A172 (cell line): ENCODE results near the gene EHBP1. TPM values are rescaled to one million over a fixed set of nuclear protein-coding genes. Genes with fewer than 3 reads are reported as not detected.

ENCODE experiments used
- DNase-seq: peaks from one replicate; pipeline ENCODE4 v3.0.0-alpha.2; 2015; ENCODE audit warnings: low spot score
- total RNA-seq: library from RNA; depleted of rRNA; stranded (reverse); fragments of >200 nt; shearing (Covaris generic); gene quantifications from 2 replicates; pipeline ENCODE4 v1.2.3, GENCODE V29; 2014; rRNA removed

The EHBP1 gene
- 40.5 and 47.2 TPM in 2 replicates for total RNA-seq

GRCh38 chr2:62705007-62705829, at the start of gene EHBP1:
Gene EHBP1, plus strand, starts transcription at chr2:62705713. Its CDS starts 1,479 bp downstream, at chr2:62707192.
- DNase-seq: peak; percentile 100

- no peak for DNase-seq
Observed at GRCh38 chr2:62657783-62658182, 47.7 kb upstream of the EHBP1 start.

GRCh38 chr2:62658891-62659290, 46.6 kb upstream of the EHBP1 start:
- DNase-seq: no peak

- no peak for DNase-seq
Observed at GRCh38 chr2:62660087-62660486, 45.4 kb upstream of the EHBP1 start.

GRCh38 chr2:62660582-62661262, 44.8 kb upstream of the EHBP1 start:
- DNase-seq: peak; percentile 50

GRCh38 chr2:62661263-62661635, 44.3 kb upstream of the EHBP1 start:
- DNase-seq: no peak

GRCh38 chr2:62662131-62662530, 43.4 kb upstream of the EHBP1 start:
- no peak for DNase-seq

- no peak for DNase-seq
Observed at GRCh38 chr2:62662554-62662953, 43.0 kb upstream of the EHBP1 start.

- DNase-seq: no peak
Observed at GRCh38 chr2:62663411-62663810, 42.1 kb upstream of the EHBP1 start.

- DNase-seq: no peak
Observed at GRCh38 chr2:62663920-62664795, 41.4 kb upstream of the EHBP1 start.

- no peak for DNase-seq
Observed at GRCh38 chr2:62665446-62665845, 40.1 kb upstream of the EHBP1 start.

GRCh38 chr2:62669180-62669579, 36.3 kb upstream of the EHBP1 start:
- DNase-seq: no peak

- DNase-seq: peak; percentile 81
Observed at GRCh38 chr2:62672601-62673000, 32.9 kb upstream of the EHBP1 start.

- no peak for DNase-seq
Observed at GRCh38 chr2:62675062-62675461, 30.5 kb upstream of the EHBP1 start.

- DNase-seq: no peak
Observed at GRCh38 chr2:62685256-62685655, 20.3 kb upstream of the EHBP1 start.

- DNase-seq: no peak
Observed at GRCh38 chr2:62686012-62686685, 19.4 kb upstream of the EHBP1 start.

- DNase-seq: peak; percentile 19
Observed at GRCh38 chr2:62687636-62688035, 17.9 kb upstream of the EHBP1 start.

- no peak for DNase-seq
Observed at GRCh38 chr2:62688771-62689170, 16.7 kb upstream of the EHBP1 start.

- no peak for DNase-seq
Observed at GRCh38 chr2:62691186-62691585, 14.3 kb upstream of the EHBP1 start.

GRCh38 chr2:62692225-62692624, 13.3 kb upstream of the EHBP1 start:
- no peak for DNase-seq

- no peak for DNase-seq
Observed at GRCh38 chr2:62698653-62699052, 6.9 kb upstream of the EHBP1 start.

- DNase-seq: no peak
Observed at GRCh38 chr2:62704654-62705006, 883 bp upstream of the EHBP1 start.
